ENCODE results near the gene VPS25.
"Not testable (repeated sequence)": the region's sequence is repeated elsewhere in the genome, so short reads cannot be mapped to it uniquely, and the experiment has no call there.

The VPS25 gene

GRCh38 chr17:42773290-42774035 lies at the start of gene VPS25:
VPS25 (plus strand) TSS chr17:42773449; CDS start chr17:42773476, 27 bp downstream.
- TF ChIP-seq CTCF (conservative IDR thresholded peaks at IDR 0.05; ENCODE audit: control insufficient read depth, insufficient read depth, low read depth, low read length), result peak; percentile 15
- peak; percentile 87 for DNase-seq (ENCODE audit: low read depth)
- H3K4me3 ChIP-seq (ENCODE audit: control insufficient read depth, low read depth, low read length), result peak within 1 kb of the TSS; percentile 98

- H3K4me3 ChIP-seq (ENCODE audit: control insufficient read depth, low read depth, low read length), result no peak overlapping the region
- no peak for DNase-seq (ENCODE audit: low read depth)
- TF ChIP-seq CTCF (conservative IDR thresholded peaks at IDR 0.05; ENCODE audit: control insufficient read depth, insufficient read depth, low read depth, low read length), result no peak
Measured at GRCh38 chr17:42723636-42724035, 49.6 kb upstream of the VPS25 start.

GRCh38 chr17:42725143-42725542 lies 48.1 kb upstream of the VPS25 start:
- TF ChIP-seq CTCF (conservative IDR thresholded peaks at IDR 0.05; ENCODE audit: control insufficient read depth, insufficient read depth, low read depth, low read length), result no peak
- no peak overlapping the region for H3K4me3 ChIP-seq (ENCODE audit: control insufficient read depth, low read depth, low read length)
- no peak for DNase-seq (ENCODE audit: low read depth)

- no peak for TF ChIP-seq CTCF (conservative IDR thresholded peaks at IDR 0.05; ENCODE audit: control insufficient read depth, insufficient read depth, low read depth, low read length)
- H3K4me3 ChIP-seq (ENCODE audit: control insufficient read depth, low read depth, low read length), result no peak overlapping the region
- no peak for DNase-seq (ENCODE audit: low read depth)
Measured at GRCh38 chr17:42740699-42741098, 32.5 kb upstream of the VPS25 start.

GRCh38 chr17:42742916-42743315 lies 30.3 kb upstream of the VPS25 start:
- H3K4me3 ChIP-seq (ENCODE audit: control insufficient read depth, low read depth, low read length); DNase-seq (ENCODE audit: low read depth): not testable (repeated sequence)

- no peak for DNase-seq (ENCODE audit: low read depth)
- TF ChIP-seq CTCF (conservative IDR thresholded peaks at IDR 0.05; ENCODE audit: control insufficient read depth, insufficient read depth, low read depth, low read length), result peak; percentile 16
Measured at GRCh38 chr17:42743595-42744282, 29.5 kb upstream of the VPS25 start.

GRCh38 chr17:42744283-42744805 lies 28.9 kb upstream of the VPS25 start:
- TF ChIP-seq CTCF (conservative IDR thresholded peaks at IDR 0.05; ENCODE audit: control insufficient read depth, insufficient read depth, low read depth, low read length), result no peak
- peak; percentile 72 for DNase-seq (ENCODE audit: low read depth)
- peak overlapping the region; percentile 78 for H3K4me3 ChIP-seq (ENCODE audit: control insufficient read depth, low read depth, low read length)

More at GRCh38 chr17:42743595-42744282, 29.5 kb upstream of the VPS25 start:
- H3K4me3 ChIP-seq (ENCODE audit: control insufficient read depth, low read depth, low read length), result peak overlapping the region; percentile 78

All from fibroblast of mammary gland (primary cell).